GM12878 (cell line): ENCODE data around the gene COL27A1.

Experiments used
- CHD4 ChIP-seq: fragments of 200-600 bp; sonication (generic); IDR thresholded peaks from 2 replicates; pipeline ENCODE4 v1.6.1; 2016; ENCODE audit warnings: mild to moderate bottlenecking
- EED ChIP-seq: sonication (generic); IDR thresholded peaks from 2 replicates; pipeline ENCODE4 v1.6.1; 2016; ENCODE audit warnings: antibody characterized with exemption, low read depth
- JUND ChIP-seq: IDR thresholded peaks from 2 replicates; pipeline ENCODE4 v1.6.1; 2012; ENCODE audit warnings: low read depth, mild to moderate bottlenecking, low read length, improper control_type of control experiment, moderate library complexity
- POLR2A ChIP-seq: IDR thresholded peaks from 2 replicates; pipeline ENCODE4 v1.6.1; 2011; ENCODE audit warnings: low read depth, mild to moderate bottlenecking, low read length
- POLR2AphosphoS5 ChIP-seq: IDR thresholded peaks from 2 replicates; pipeline ENCODE4 v1.6.1; 2011; ENCODE audit warnings: mild to moderate bottlenecking, low read length, inconsistent platforms
- RAD21 ChIP-seq: IDR thresholded peaks from 2 replicates; pipeline ENCODE4 v1.6.1; 2011; ENCODE audit warnings: mild to moderate bottlenecking, low read depth, low read length, moderate library complexity; ENCODE audit not compliant: insufficient read depth
- SMC3 ChIP-seq: IDR thresholded peaks from 2 replicates; pipeline ENCODE4 v1.6.1; 2011; ENCODE audit warnings: low read length, improper control_type of control experiment, borderline replicate concordance
- STAT3 ChIP-seq: IDR thresholded peaks from 2 replicates; pipeline ENCODE4 v1.6.1; 2011; ENCODE audit warnings: low read depth, low read length, improper control_type of control experiment
- TF ChIP-seq, protein P1 (sequence below): IDR thresholded peaks from 2 replicates; pipeline ENCODE4 v1.6.1; 2012; ENCODE audit warnings: low read depth, low read length, improper control_type of control experiment
- TF ChIP-seq, protein P2 (sequence below), 3 experiments: IDR thresholded peaks in 2 of 3; conservative IDR thresholded peaks in 1 of 3; 2 replicates each; pipeline ENCODE4 v1.5.1; 2011; ENCODE audit warnings: low read depth in 3 of 3, low read length in 3 of 3, mild to moderate bottlenecking in 3 of 3, control low read depth in 2 of 3, moderate library complexity in 2 of 3, inconsistent platforms in 1 of 3, mixed read lengths in 1 of 3; ENCODE audit not compliant: control insufficient read depth in 2 of 3, insufficient read depth in 1 of 3; ENCODE audit errors: extremely low read depth in 1 of 3

DNA sequence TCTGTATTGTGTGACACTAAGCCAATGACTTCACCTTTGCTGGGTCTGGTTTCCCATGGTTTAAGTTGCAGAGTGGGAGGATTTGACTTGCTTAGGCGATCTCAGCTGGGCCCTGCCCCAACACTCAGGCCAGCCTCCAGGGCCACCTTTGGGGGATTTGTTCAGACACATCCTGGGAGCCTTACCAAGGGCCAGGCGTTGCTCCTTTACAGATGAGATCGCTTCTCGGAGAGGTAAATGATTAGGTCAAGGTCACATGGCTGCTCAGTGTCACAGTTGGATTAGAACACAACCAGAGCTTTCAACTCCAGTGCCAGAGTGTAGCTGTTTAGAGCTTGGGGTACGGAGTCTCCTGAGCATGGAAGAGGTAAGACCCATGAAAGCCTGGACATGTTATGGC is 57.5 kb downstream of the COL27A1 start:
- TF ChIP-seq, protein P1, sequence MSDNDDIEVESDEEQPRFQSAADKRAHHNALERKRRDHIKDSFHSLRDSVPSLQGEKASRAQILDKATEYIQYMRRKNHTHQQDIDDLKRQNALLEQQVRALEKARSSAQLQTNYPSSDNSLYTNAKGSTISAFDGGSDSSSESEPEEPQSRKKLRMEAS = no peak
- TF ChIP-seq, protein P2, sequence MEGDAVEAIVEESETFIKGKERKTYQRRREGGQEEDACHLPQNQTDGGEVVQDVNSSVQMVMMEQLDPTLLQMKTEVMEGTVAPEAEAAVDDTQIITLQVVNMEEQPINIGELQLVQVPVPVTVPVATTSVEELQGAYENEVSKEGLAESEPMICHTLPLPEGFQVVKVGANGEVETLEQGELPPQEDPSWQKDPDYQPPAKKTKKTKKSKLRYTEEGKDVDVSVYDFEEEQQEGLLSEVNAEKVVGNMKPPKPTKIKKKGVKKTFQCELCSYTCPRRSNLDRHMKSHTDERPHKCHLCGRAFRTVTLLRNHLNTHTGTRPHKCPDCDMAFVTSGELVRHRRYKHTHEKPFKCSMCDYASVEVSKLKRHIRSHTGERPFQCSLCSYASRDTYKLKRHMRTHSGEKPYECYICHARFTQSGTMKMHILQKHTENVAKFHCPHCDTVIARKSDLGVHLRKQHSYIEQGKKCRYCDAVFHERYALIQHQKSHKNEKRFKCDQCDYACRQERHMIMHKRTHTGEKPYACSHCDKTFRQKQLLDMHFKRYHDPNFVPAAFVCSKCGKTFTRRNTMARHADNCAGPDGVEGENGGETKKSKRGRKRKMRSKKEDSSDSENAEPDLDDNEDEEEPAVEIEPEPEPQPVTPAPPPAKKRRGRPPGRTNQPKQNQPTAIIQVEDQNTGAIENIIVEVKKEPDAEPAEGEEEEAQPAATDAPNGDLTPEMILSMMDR (IDR thresholded peaks at IDR 0.05 in 2 of 3, conservative IDR thresholded peaks at IDR 0.05 in 1 of 3; ENCODE audit: control insufficient read depth in 2 of 3, extremely low read depth in 1 of 3, insufficient read depth in 1 of 3, low read depth in 3 of 3, low read length in 3 of 3) = no peak
- TF ChIP-seq STAT3 (no peak), RAD21 (no peak), SMC3 (no peak), EED (no peak), POLR2A (no peak), POLR2AphosphoS5 (no peak), CHD4 (no peak), JUND (no peak)
